Thymus (tissue), 14 donors: ENCODE measurements around the gene ARHGAP9. TPM values are rescaled to one million over a fixed set of nuclear protein-coding genes. Genes with fewer than 3 reads are reported as not detected.

Source experiments
- DNase-seq, 9 donors: peaks; one replicate each; pipeline ENCODE4 v3.0.0-alpha.2; 2013; ENCODE audit warnings: low spot score in 9 of 9, low read depth in 6 of 9, missing footprints in 1 of 9
- H3K27ac ChIP-seq, 2 donors: one replicate each; pipeline ENCODE4 v1.5.1; 2013; ENCODE audit warnings: control low read depth in 1 of 2, low read depth in 1 of 2, low read length in 1 of 2, mild to moderate bottlenecking in 1 of 2, moderate library complexity in 1 of 2
- H3K27me3 ChIP-seq, 2 donors: one replicate each; pipeline ENCODE4 v1.5.1; 2013; ENCODE audit warnings: low read length in 1 of 2; ENCODE audit not compliant: control insufficient read depth in 2 of 2, insufficient read depth in 1 of 2
- H3K36me3 ChIP-seq, 2 donors: one replicate each; pipeline ENCODE4 v1.5.1; 2013; ENCODE audit warnings: low read length in 1 of 2, mild to moderate bottlenecking in 1 of 2, moderate library complexity in 1 of 2; ENCODE audit not compliant: control insufficient read depth in 2 of 2, insufficient read depth in 2 of 2
- H3K4me1 ChIP-seq, 2 donors: one replicate each; pipeline ENCODE4 v1.5.1; 2013; ENCODE audit warnings: low read length in 2 of 2; ENCODE audit not compliant: control insufficient read depth in 2 of 2, insufficient read depth in 2 of 2
- H3K4me3 ChIP-seq, 2 donors: one replicate each; pipeline ENCODE4 v1.5.1; 2013; ENCODE audit warnings: low read length in 2 of 2, control low read depth in 1 of 2, mild to moderate bottlenecking in 1 of 2
- H3K9me3 ChIP-seq, 2 donors: one replicate each; pipeline ENCODE4 v1.5.1; 2013; ENCODE audit warnings: low read length in 1 of 2, mild to moderate bottlenecking in 1 of 2; ENCODE audit not compliant: control insufficient read depth in 2 of 2, insufficient read depth in 1 of 2
- WGBS: extraction: QIAGEN DNeasy Blood & Tissue Kit; methylation state at CpG from one replicate; pipeline ENCODE4 v1.1.7; 2013; 5-methylcytosine and 5-hydroxymethylcytosine counted together
- long read RNA-seq, 10 donors: transcript quantifications; one replicate each; lab custom pipeline, GENCODE V29; 2026
- polyA plus RNA-seq: library from polyadenylated mRNA; stranded (reverse); fragments of 200-250 nt; gene quantifications from one replicate; pipeline ENCODE4 v1.2.3, GENCODE V29; 2013
- total RNA-seq: library from RNA; stranded (reverse); fragments of 120-200 nt; gene quantifications from one replicate; pipeline ENCODE4 v1.2.4, GENCODE V29; 2013
- donor health status: healthy.

Gene ARHGAP9
- total RNA-seq (71.1 TPM), polyA plus RNA-seq (165 TPM)
- long read RNA-seq, donor 1 = 0 reads
- long read RNA-seq, donor 2 = 0 reads
- long read RNA-seq, donor 3, transcript ARHGAP9-204 (16 exons, 2,323 nt) = major isoform, 6 of 88 reads
- long read RNA-seq, donor 3, partial matches to known transcripts = 79 of 88 reads
- long read RNA-seq, donor 3, other reads (novel, unspliced or antisense) = 0 of 88 reads
- long read RNA-seq, donor 4, partial matches to known transcripts = 25 of 37 reads
- long read RNA-seq, donor 4, other reads (novel, unspliced or antisense) = 10 of 37 reads
- long read RNA-seq, donor 5, transcript ARHGAP9-204 (16 exons, 2,323 nt) = major isoform, 8 of 88 reads
- long read RNA-seq, donor 5, partial matches to known transcripts = 63 of 88 reads
- long read RNA-seq, donor 5, other reads (novel, unspliced or antisense) = 13 of 88 reads
- long read RNA-seq, donor 6, partial matches to known transcripts = 0 of 4 reads
- long read RNA-seq, donor 6, other reads (novel, unspliced or antisense) = 0 of 4 reads
- long read RNA-seq, donor 7, partial matches to known transcripts = 32 of 48 reads
- long read RNA-seq, donor 7, other reads (novel, unspliced or antisense) = 12 of 48 reads
- long read RNA-seq, donor 8, partial matches to known transcripts = 0 of 3 reads
- long read RNA-seq, donor 8, other reads (novel, unspliced or antisense) = 0 of 3 reads
- long read RNA-seq, donor 9, partial matches to known transcripts = 0 of 4 reads
- long read RNA-seq, donor 9, other reads (novel, unspliced or antisense) = 0 of 4 reads
- long read RNA-seq, donor 10, partial matches to known transcripts = 0 of 2 reads
- long read RNA-seq, donor 10, other reads (novel, unspliced or antisense) = 0 of 2 reads

DNA sequence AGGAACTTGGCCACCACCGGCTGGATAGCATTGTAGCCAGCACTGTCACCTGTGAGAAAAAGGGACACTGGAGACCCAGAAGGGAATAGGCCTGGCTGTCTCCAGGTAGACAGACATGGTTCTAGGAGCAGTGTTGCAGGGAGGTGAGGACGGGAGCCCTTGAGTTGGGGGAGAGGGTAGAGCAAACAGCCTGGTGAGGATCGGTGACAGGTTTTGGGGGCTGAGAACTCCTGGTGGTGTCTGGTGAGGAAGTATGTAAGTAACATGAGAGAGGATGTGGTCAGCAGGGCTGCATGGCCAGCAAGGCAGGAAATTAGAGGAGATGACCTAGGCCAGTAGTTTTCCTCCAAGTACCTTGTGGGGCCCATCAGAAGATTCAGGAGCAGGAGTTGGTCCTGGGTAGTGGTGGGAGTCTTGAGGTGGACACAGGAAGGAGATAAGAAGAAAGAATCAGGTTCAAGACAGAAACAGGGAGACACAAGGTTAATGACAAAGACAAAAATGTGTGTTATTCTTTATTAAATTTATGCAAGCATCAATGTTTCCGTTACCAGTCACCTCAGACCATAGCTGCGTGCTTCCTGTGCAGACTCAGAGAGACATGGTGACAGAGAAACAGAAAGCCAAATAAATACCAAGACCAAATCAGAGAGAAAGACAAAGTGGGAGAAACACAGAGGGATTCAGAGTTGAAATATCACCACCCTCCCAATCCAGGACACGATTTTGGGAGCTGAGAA is at the start of gene ARHGAP9:
Gene ARHGAP9, minus strand, starts transcription at position 491 of the 740 bp plus-strand sequence. Its CDS starts 460 bp downstream, at position 31.
- Histone ChIP-seq H3K4me1 (peaks cover 31 to 68% of the 10 kb centered on the region in 2 donors), H3K27ac (peak within 1 kb of the TSS; percentile 92 to 95), H3K27me3 (peaks cover 0 to 16% of the 10 kb centered on the region in 2 donors), H3K9me3 (no peaks in the 10 kb centered on the region), H3K4me3 (peak within 1 kb of the TSS in 1 of 2 donors; percentile 4), H3K36me3 (peaks cover 12 to 13% of the 10 kb centered on the region in 2 donors)
- peak in 2 of 9 donors; percentile 55 to 79 for DNase-seq
- WGBS = 37% methylated on average over 6 of the region's 6 CpGs

DNA sequence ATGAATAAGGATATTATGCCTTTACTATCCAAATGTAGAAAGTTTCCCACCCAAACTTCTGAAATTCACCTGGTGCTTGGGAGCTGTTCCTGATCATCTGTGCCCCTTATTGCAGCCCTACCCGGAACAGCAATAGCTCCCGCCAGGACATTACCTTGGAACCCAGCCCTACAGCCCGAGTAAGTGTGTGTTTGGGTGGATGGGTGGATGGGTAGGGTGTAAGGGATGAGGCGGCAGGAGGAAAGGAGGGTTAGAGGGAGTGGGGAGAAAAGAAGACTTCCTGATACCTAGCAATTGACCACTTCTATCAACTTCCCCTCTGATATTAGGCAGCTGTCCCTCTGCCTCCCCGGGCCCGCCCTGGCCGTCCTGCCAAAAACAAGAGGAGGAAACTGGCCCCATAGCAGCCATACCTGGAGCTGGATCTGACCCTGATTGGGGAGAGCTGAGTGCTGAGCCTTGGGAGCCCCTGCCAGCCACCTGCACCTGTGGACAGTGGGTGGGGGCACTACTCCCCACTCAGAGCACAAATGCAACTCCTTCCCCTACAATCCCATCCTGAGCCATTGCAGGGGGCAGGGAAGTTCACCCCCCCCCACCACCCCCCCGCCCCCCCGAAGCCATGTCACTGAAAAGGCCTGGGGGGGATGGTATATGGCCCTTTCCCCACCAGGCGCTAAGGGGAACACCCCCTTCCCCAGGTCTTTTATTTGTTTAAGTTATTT is 49.3 kb upstream of the ARHGAP9 start:
- Histone ChIP-seq H3K27ac (no peak overlapping the region), H3K4me1 (peaks cover 9 to 18% of the 10 kb centered on the region in 2 donors), H3K36me3 (peaks cover 91 to 93% of the 10 kb centered on the region in 2 donors), H3K27me3 (no peaks in the 10 kb centered on the region), H3K9me3 (no peaks in the 10 kb centered on the region), H3K4me3 (no peak overlapping the region)
- DNase-seq = no peak
- WGBS = 97% methylated on average over 10 of the region's 10 CpGs

DNA sequence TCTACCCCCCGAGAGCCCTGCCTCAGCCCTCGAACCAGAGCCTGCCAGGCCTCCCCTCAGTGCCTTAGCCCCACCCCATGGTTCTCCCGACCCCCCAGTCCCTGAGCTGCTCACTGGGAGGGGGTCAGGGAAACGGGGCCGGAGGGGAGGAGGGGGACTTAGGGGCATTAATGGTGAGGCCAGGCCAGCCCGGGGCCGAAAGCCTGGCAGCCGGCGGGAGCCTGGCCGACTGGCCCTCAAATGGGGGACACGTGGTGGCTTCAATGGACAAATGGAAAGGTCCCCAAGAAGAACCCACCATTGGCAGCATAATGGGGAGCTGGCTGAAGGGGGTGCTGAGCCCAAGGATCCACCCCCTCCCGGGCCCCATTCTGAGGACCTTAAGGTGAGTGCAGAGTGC is 48.5 kb upstream of the ARHGAP9 start:
- 98% methylated on average over 12 of the region's 12 CpGs for WGBS
- Histone ChIP-seq H3K4me3 (no peak overlapping the region), H3K9me3 (no peaks in the 10 kb centered on the region), H3K36me3 (peaks cover 87 to 89% of the 10 kb centered on the region in 2 donors), H3K27me3 (no peaks in the 10 kb centered on the region), H3K27ac (no peak overlapping the region), H3K4me1 (peaks cover 17 to 26% of the 10 kb centered on the region in 2 donors)
- no peak for DNase-seq

DNA sequence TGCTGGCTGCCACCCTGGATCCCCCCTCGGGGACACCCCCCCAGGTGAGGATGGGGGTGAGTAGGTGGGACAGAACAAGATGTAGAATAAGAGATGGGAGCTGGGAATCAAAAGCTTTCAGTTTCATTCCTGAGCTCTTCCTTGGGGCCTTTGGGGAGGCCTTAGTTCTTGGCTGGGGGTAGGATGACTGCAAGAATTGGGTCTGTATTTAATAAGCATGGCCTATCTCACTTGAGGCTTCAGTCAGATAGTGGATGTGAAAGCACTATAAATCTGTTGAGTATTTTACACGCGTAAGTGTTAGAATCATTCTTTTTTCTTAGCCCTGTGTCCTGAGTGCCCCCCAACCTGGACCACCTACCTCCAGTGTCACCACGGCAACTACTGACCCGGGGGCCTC is 47.5 kb upstream of the ARHGAP9 start:
- peaks cover 77 to 79% of the 10 kb centered on the region in 2 donors for H3K36me3 ChIP-seq
- DNase-seq = no peak
- no peak overlapping the region for H3K4me3 ChIP-seq
- H3K4me1 ChIP-seq = peaks cover 17 to 30% of the 10 kb centered on the region in 2 donors
- H3K27me3 ChIP-seq = no peaks in the 10 kb centered on the region
- WGBS = 94% methylated on average over 5 of the region's 5 CpGs
- no peak overlapping the region for H3K27ac ChIP-seq
- H3K9me3 ChIP-seq = no peaks in the 10 kb centered on the region

DNA sequence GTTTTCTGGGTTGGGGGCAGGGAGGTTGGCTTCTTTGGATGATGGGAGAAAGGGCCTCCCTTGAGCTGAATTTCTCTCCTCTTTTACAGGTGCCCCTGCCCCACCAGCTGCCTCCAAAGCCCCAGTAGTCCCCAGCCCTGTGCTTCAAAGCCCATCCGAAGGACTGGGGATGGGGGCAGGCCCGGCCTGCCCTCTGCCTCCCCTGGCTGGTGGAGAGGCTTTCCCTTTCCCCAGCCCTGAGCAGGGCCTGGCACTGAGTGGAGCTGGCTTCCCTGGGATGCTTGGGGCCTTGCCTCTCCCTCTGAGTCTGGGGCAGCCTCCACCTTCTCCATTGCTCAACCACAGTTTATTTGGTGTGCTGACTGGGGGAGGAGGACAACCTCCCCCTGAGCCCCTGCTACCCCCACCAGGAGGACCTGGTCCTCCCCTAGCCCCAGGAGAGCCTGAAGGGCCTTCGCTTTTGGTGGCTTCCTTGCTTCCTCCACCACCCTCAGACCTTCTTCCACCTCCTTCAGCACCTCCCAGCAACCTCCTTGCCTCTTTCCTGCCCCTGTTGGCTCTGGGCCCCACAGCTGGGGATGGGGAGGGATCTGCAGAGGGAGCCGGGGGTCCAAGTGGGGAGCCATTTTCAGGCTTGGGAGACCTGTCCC is 46.9 kb upstream of the ARHGAP9 start:
- H3K27ac ChIP-seq = no peak overlapping the region

DNA sequence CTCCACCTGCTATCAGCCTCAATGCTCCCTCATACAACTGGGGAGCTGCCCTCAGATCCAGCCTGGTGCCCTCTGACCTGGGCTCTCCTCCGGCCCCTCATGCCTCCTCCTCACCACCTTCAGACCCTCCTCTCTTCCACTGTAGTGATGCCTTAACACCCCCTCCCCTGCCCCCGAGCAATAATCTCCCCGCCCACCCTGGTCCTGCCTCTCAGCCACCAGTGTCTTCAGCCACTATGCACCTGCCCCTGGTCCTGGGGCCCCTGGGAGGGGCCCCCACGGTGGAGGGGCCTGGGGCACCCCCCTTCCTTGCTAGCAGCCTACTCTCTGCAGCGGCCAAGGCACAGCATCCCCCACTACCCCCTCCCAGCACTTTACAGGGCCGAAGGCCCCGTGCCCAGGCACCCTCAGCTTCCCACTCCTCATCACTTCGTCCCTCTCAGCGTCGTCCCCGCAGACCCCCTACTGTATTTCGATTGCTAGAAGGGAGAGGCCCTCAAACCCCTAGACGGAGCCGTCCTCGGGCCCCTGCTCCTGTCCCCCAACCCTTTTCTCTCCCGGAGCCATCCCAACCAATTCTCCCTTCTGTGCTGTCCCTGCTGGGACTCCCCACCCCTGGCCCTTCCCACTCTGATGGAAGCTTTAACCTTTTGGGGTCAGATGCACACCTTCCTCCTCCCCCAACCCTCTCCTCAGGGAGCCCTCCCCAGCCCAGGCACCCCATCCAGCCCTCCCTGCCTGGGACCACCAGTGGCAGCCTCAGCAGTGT is 46.1 kb upstream of the ARHGAP9 start:
- Histone ChIP-seq H3K36me3 (peaks cover 64 to 65% of the 10 kb centered on the region in 2 donors), H3K9me3 (no peaks in the 10 kb centered on the region), H3K4me3 (no peak overlapping the region), H3K27ac (no peak overlapping the region), H3K4me1 (peaks cover 23 to 43% of the 10 kb centered on the region in 2 donors), H3K27me3 (no peaks in the 10 kb centered on the region)
- 95% methylated on average over 16 of the region's 16 CpGs for WGBS
- DNase-seq = no peak

More for the DNA sequence above, 46.9 kb upstream of the ARHGAP9 start:
- Histone ChIP-seq H3K27me3 (no peaks in the 10 kb centered on the region), H3K9me3 (no peaks in the 10 kb centered on the region), H3K4me3 (no peak overlapping the region), H3K36me3 (peaks cover 72 to 73% of the 10 kb centered on the region in 2 donors), H3K4me1 (peaks cover 19 to 35% of the 10 kb centered on the region in 2 donors)
- DNase-seq = no peak
- WGBS = 96% methylated on average over 4 of the region's 4 CpGs

DNA sequence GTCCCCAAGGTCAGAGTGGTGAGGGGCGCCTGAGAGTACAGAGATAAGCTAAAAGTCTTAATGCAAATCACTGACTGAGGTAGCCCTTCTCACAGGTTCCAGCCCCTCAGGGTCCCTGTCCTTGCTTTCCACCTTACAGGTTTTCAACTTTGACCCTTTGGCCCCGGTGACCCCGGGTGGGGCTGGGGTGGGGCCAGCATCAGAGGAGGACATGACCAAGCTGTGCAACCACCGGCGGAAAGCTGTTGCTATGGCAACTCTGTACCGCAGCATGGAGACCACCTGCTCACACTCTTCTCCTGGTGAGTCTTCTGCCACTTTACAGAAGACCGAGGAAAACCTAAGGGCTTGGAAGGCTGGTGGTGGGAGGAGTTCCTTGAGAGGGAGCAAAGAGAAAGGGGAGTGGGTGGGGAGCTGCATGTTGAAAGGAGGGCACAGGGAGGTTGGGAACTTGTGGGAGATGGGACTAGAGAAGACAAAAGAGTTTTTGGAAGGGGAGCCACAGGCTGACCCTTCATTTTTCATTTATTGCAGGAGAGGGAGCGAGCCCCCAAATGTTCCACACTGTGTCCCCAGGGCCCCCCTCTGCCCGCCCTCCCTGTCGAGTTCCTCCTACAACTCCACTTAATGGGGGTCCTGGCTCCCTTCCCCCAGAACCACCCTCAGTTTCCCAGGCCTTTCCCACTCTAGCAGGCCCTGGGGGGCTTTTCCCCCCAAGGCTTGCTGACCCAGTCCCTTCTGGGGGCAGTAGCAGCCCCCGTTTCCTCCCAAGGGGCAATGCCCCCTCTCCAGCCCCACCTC is 45.3 kb upstream of the ARHGAP9 start:
- no peak overlapping the region for H3K4me3 ChIP-seq
- peaks cover 23 to 44% of the 10 kb centered on the region in 2 donors for H3K4me1 ChIP-seq
- H3K27ac ChIP-seq = no peak overlapping the region
- no peak for DNase-seq
- H3K9me3 ChIP-seq = no peaks in the 10 kb centered on the region
- peaks cover 56 to 57% of the 10 kb centered on the region in 2 donors for H3K36me3 ChIP-seq
- 94% methylated on average over 11 of the region's 11 CpGs for WGBS
- H3K27me3 ChIP-seq = no peaks in the 10 kb centered on the region
